Parathyroid adenoma (tissue), 2 donors: ENCODE results near the gene LAMA5.

ENCODE experiments used
- H2AFZ ChIP-seq: fragments of 300-600 bp; sonication (generic); one replicate; pipeline ENCODE4 v1.7.0; 2017; ENCODE audit warnings: antibody characterized with exemption, mild to moderate bottlenecking
- H3K27ac ChIP-seq: fragments of 300-600 bp; sonication (generic); one replicate; pipeline ENCODE4 v1.7.0; 2017
- H3K27me3 ChIP-seq: fragments of 300-600 bp; sonication (generic); one replicate; pipeline ENCODE4 v1.7.0; 2017; ENCODE audit warnings: low read length; ENCODE audit not compliant: control insufficient read depth, insufficient read depth
- H3K36me3 ChIP-seq: fragments of 300-600 bp; sonication (generic); one replicate; pipeline ENCODE4 v1.7.0; 2017; ENCODE audit warnings: low read length; ENCODE audit not compliant: control insufficient read depth, insufficient read depth
- H3K4me1 ChIP-seq: fragments of 300-600 bp; sonication (generic); one replicate; pipeline ENCODE4 v1.7.0; 2017; ENCODE audit warnings: control low read depth
- H3K4me2 ChIP-seq: fragments of 300-600 bp; sonication (generic); one replicate; pipeline ENCODE4 v1.7.0; 2017; ENCODE audit warnings: low read length
- H3K4me3 ChIP-seq: fragments of 300-600 bp; sonication (generic); one replicate; pipeline ENCODE4 v1.7.0; 2017; ENCODE audit warnings: low read depth, low read length
- H3K79me2 ChIP-seq: fragments of 300-600 bp; sonication (generic); one replicate; pipeline ENCODE4 v1.7.0; 2017; ENCODE audit warnings: control low read depth
- H3K9ac ChIP-seq: fragments of 300-600 bp; sonication (generic); one replicate; pipeline ENCODE4 v1.7.0; 2017; ENCODE audit warnings: mild to moderate bottlenecking
- H3K9me3 ChIP-seq: fragments of 300-600 bp; sonication (generic); one replicate; pipeline ENCODE4 v1.7.0; 2017; ENCODE audit warnings: low read length; ENCODE audit not compliant: control insufficient read depth
- TF ChIP-seq, protein P1 (sequence below): fragments of 300-600 bp; sonication (generic); IDR thresholded peaks from one replicate; pipeline ENCODE4 v1.7.0; 2017; ENCODE audit warnings: antibody characterized with exemption, mild to moderate bottlenecking
- donor health status: primary hyperparathyroidism.

LAMA5 gene

DNA sequence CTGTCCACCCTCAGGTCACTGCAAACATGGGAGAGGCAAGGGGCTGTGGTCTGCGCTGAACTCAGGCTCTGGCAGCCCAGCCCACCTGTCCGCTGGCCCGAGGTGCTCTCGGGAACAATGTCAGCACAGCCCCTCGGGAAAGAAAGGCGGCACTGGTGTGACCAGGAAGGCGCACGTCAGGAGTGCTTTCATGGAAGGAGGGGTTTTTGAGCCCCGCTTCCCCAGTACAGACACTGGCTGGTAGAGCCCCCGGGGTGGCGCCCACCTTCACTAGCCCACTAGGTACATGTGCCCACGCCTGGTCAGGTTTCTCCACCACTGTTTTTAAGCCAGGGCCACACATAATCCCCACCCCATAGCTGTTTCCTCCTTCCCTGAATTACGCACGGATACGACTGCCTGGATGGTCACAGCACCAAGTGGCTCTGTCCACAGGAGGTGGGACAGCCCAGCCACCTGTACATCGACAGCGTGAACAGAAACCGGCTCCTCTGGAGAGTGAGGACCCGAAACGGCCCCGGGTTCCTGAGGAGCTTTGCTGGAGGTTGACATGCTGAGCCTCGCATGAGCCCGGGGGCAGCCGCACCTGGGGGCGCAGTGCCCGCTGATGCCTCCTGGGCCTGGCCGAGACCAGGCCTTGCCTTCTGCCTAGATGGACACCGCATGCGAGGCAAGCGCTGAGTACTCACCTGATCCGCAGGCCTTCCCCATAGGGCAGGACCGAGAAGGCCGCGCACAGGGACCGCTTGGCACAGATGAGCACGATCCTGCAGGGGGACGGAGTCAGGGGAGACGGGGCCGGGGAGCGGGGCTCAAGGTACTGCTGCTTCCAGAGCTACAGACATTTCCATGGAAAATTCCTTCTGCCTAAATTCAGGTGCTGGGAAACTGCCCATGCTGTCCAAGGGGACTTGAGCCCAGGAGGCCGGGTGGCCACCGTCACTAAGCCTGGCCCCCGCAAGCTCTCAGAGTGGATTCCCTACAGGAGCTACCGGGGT, 27.4 kb upstream of the LAMA5 start:
- Histone ChIP-seq H3K9me3 (no peaks in the 10 kb centered on the region), H3K4me2 (no peak overlapping the region), H3K4me1 (peaks cover 9% of the 10 kb centered on the region), H2AFZ (no peak overlapping the region), H3K27ac (no peak overlapping the region), H3K36me3 (no peaks in the 10 kb centered on the region), H3K27me3 (no peaks in the 10 kb centered on the region), H3K4me3 (no peak overlapping the region), H3K79me2 (peaks cover 5% of the 10 kb centered on the region), H3K9ac (no peak overlapping the region)
- TF ChIP-seq, protein P1, sequence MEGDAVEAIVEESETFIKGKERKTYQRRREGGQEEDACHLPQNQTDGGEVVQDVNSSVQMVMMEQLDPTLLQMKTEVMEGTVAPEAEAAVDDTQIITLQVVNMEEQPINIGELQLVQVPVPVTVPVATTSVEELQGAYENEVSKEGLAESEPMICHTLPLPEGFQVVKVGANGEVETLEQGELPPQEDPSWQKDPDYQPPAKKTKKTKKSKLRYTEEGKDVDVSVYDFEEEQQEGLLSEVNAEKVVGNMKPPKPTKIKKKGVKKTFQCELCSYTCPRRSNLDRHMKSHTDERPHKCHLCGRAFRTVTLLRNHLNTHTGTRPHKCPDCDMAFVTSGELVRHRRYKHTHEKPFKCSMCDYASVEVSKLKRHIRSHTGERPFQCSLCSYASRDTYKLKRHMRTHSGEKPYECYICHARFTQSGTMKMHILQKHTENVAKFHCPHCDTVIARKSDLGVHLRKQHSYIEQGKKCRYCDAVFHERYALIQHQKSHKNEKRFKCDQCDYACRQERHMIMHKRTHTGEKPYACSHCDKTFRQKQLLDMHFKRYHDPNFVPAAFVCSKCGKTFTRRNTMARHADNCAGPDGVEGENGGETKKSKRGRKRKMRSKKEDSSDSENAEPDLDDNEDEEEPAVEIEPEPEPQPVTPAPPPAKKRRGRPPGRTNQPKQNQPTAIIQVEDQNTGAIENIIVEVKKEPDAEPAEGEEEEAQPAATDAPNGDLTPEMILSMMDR = no peak

- TF ChIP-seq, protein P1 = no peak
- Histone ChIP-seq H3K36me3 (no peaks in the 10 kb centered on the region), H3K9ac (no peak overlapping the region), H3K27me3 (no peaks in the 10 kb centered on the region), H3K9me3 (no peaks in the 10 kb centered on the region), H3K4me3 (no peak overlapping the region), H3K4me1 (peaks cover 9% of the 10 kb centered on the region), H3K79me2 (peaks cover 5% of the 10 kb centered on the region), H3K27ac (no peak overlapping the region), H3K4me2 (no peak overlapping the region), H2AFZ (no peak overlapping the region)
Observed at GRCh38 chr20:62393830-62394229, 26.7 kb upstream of the LAMA5 start.

GRCh38 chr20:62393335-62393665, 26.2 kb upstream of the LAMA5 start:
- TF ChIP-seq, protein P1 = no peak
- Histone ChIP-seq H3K4me3 (no peak overlapping the region), H2AFZ (no peak overlapping the region), H3K4me1 (peaks cover 9% of the 10 kb centered on the region), H3K27ac (no peak overlapping the region), H3K9ac (no peak overlapping the region), H3K36me3 (no peaks in the 10 kb centered on the region), H3K27me3 (no peaks in the 10 kb centered on the region), H3K9me3 (no peaks in the 10 kb centered on the region), H3K79me2 (peaks cover 5% of the 10 kb centered on the region), H3K4me2 (no peak overlapping the region)

DNA sequence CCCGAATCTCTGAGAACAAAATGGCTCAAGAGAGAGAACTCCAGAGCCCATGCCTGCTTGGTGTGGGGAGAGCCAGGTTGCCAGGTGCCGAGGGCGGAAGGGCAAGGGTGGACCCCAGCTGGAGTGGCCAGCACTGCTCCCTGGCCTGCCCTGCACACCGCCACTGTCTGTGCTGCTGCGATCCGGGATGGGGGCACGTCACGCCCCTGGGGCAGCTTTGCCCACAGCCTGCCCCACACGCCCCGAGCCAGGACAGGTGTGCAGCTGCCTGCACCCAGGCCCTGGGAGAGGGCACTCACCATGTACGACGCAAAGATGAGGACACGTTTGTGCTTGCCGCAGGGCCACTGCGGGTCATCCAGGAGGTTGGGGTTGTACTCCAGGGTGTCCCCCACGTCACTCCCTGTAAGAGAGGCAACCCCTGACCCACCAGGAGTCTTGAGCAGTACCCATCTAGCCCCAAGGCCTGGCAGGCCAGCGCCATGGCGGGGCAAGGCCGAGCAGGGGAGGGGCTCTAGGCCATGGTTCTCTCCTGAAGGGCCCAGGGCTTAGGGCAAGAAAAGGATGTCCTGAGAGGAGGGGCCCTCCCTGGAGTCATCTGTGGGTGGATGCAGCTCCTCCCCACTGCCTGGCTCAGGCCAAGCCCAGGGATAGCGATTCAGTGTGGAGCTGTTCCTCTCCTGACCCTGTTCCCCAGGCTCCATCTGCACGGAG, 25.7 kb upstream of the LAMA5 start:
- H3K36me3 ChIP-seq = no peaks in the 10 kb centered on the region

More for the DNA sequence above, 25.7 kb upstream of the LAMA5 start:
- Histone ChIP-seq H3K9ac (no peak overlapping the region), H3K27me3 (no peaks in the 10 kb centered on the region), H3K27ac (no peak overlapping the region), H3K79me2 (peaks cover 8% of the 10 kb centered on the region), H3K9me3 (no peaks in the 10 kb centered on the region), H2AFZ (no peak overlapping the region), H3K4me3 (no peak overlapping the region), H3K4me2 (no peak overlapping the region), H3K4me1 (peaks cover 9% of the 10 kb centered on the region)
- TF ChIP-seq, protein P1 = no peak
